Panc1 (cell line): ENCODE measurements around the gene SIX3.

Experiments used
- CTCF ChIP-seq: fragments of 450-650 bp; IDR thresholded peaks from 2 replicates; pipeline ENCODE4 v1.5.1; 2017; ENCODE audit warnings: mild to moderate bottlenecking
- POLR2AphosphoS5 ChIP-seq: IDR thresholded peaks from 2 replicates; pipeline ENCODE4 v1.6.1; 2012; ENCODE audit warnings: mild to moderate bottlenecking, low read depth, low read length, moderate library complexity
- REST ChIP-seq, 2 experiments: IDR thresholded peaks; 2 replicates each; pipeline ENCODE4 v1.6.1; 2011 to 2012; ENCODE audit warnings: low read depth in 2 of 2, control low read depth in 1 of 2, low read length in 1 of 2, mild to moderate bottlenecking in 1 of 2, moderate library complexity in 1 of 2; ENCODE audit not compliant: insufficient read depth in 1 of 2
- SIN3A ChIP-seq: IDR thresholded peaks from 2 replicates; pipeline ENCODE4 v1.6.1; 2012; ENCODE audit warnings: low read depth, mild to moderate bottlenecking, low read length, moderate library complexity, borderline replicate concordance; ENCODE audit not compliant: insufficient read depth
- TCF7L2 ChIP-seq: IDR thresholded peaks from 2 replicates; pipeline ENCODE4 v1.6.1; 2011; ENCODE audit warnings: mild to moderate bottlenecking, low read depth, low read length, inconsistent platforms

- no peak for TF ChIP-seq REST (IDR thresholded peaks at IDR 0.05; ENCODE audit: insufficient read depth in 1 of 2, low read depth in 2 of 2, low read length in 1 of 2)
- no peak for TF ChIP-seq CTCF
- no peak for TF ChIP-seq TCF7L2
- TF ChIP-seq POLR2AphosphoS5: no peak
- TF ChIP-seq SIN3A: no peak
Measured at GRCh38 chr2:44944952-44945612, 3.6 kb downstream of the SIX3 start.
